CD4-positive, alpha-beta memory T cell (primary cell): ENCODE data around the gene PLA2G4D. TPM values are rescaled to one million over a fixed set of nuclear protein-coding genes. Genes with fewer than 3 reads are reported as not detected.
"Not testable (repeated sequence)": the region's sequence is repeated elsewhere in the genome, so short reads cannot be mapped to it uniquely, and the experiment has no call there.

Experiments used
- CTCF ChIA-PET: fragments of 350-600 bp; sonication (Branson Sonifier 250); formaldehyde crosslinking; loops from one replicate; lab custom pipeline; 2021; ENCODE audit warnings: inconsistent platforms; ENCODE audit not compliant: partially characterized antibody; lab: Charles Lee
- POLR2A ChIA-PET: fragments of 350-600 bp; sonication (Branson Sonifier 250); formaldehyde crosslinking; loops from one replicate; lab custom pipeline; 2021; ENCODE audit not compliant: partially characterized antibody; lab: Charles Lee
- DNase-seq, 5 donors: peaks; one replicate each; pipeline versions ENCODE4 v3.0.0 to v3.0.0-alpha.2; 2020 to 2022; ENCODE audit warnings: mixed read lengths in 1 of 5
- H3K27ac ChIP-seq: one replicate; pipeline ENCODE4 v1.7.0; 2013; ENCODE audit warnings: low read depth, low read length
- H3K27me3 ChIP-seq: 2 replicates; pipeline ENCODE4 v1.7.0; 2013; ENCODE audit warnings: mild to moderate bottlenecking, low read length, moderate library complexity; ENCODE audit not compliant: insufficient read depth
- H3K36me3 ChIP-seq: 2 replicates; pipeline ENCODE4 v1.7.0; 2013; ENCODE audit warnings: mild to moderate bottlenecking, low read length, moderate library complexity; ENCODE audit not compliant: insufficient read depth
- H3K4me1 ChIP-seq: 2 replicates; pipeline ENCODE4 v1.7.0; 2013; ENCODE audit warnings: mild to moderate bottlenecking, low read length, moderate library complexity; ENCODE audit not compliant: insufficient read depth
- H3K4me3 ChIP-seq, 2 donors: one replicate each; pipeline ENCODE4 v1.7.0; 2013; ENCODE audit warnings: low read length in 2 of 2, mild to moderate bottlenecking in 1 of 2
- H3K9me3 ChIP-seq, 2 donors: one replicate each; pipeline ENCODE4 v1.7.0; 2013; ENCODE audit warnings: low read length in 2 of 2, control low read depth in 1 of 2; ENCODE audit not compliant: control insufficient read depth in 1 of 2
- H3K27ac Mint-ChIP-seq, 7 donors: one replicate each; pipeline ENCODE4 v1.8.0; 2020 to 2021; ENCODE audit warnings: mixed read lengths in 7 of 7, mild to moderate bottlenecking in 6 of 7, inconsistent platforms in 3 of 7, moderate library complexity in 3 of 7
- H3K27me3 Mint-ChIP-seq, 2 donors: one replicate each; pipeline ENCODE4 v1.8.0; 2020 to 2021; ENCODE audit warnings: mixed read lengths in 2 of 2
- H3K36me3 Mint-ChIP-seq, 2 donors: one replicate each; pipeline ENCODE4 v1.8.0; 2020 to 2021; ENCODE audit warnings: mixed read lengths in 2 of 2, inconsistent platforms in 1 of 2, mild to moderate bottlenecking in 1 of 2
- H3K4me1 Mint-ChIP-seq, 4 donors: one replicate each; pipeline ENCODE4 v1.8.0; 2020 to 2021; ENCODE audit warnings: mixed read lengths in 4 of 4, mild to moderate bottlenecking in 1 of 4
- H3K4me3 Mint-ChIP-seq, 8 donors: one replicate each; pipeline ENCODE4 v1.8.0; 2020 to 2021; ENCODE audit warnings: mixed read lengths in 8 of 8, mild to moderate bottlenecking in 7 of 8, moderate library complexity in 6 of 8, inconsistent platforms in 3 of 8
- H3K9me3 Mint-ChIP-seq, 8 donors: one replicate each; pipeline ENCODE4 v1.8.0; 2020 to 2021; ENCODE audit warnings: mixed read lengths in 8 of 8, mild to moderate bottlenecking in 5 of 8, inconsistent platforms in 3 of 8, moderate library complexity in 1 of 8
- intact Hi-C: fragments of 100-400 bp; cut with micrococcal nuclease; formaldehyde crosslinking; loops from one replicate; pipeline ENCODE4 v1.15.1; 2023
- polyA plus RNA-seq, 2 donors: library from polyadenylated mRNA; unstranded; fragments of 300-500 nt; fragmentation: Illumina TruSeq; gene quantifications; one replicate each; pipeline ENCODE4 v1.2.3, GENCODE V29; 2021
- total RNA-seq, 2 experiments: library from RNA; stranded (reverse); gene quantifications; one replicate each; pipeline ENCODE4 v1.2.3, GENCODE V29; 2021

The PLA2G4D gene
- total and polyA plus RNA-seq, 4 experiments from 2014 or later: not detected

GRCh38 chr15:42091753-42092397, 2.5 kb downstream of the PLA2G4D start:
- POLR2A ChIA-PET, H3K4me1 ChIP-seq, H3K4me3 Mint-ChIP-seq, H3K9me3 Mint-ChIP-seq, H3K4me1 Mint-ChIP-seq, H3K9me3 ChIP-seq, H3K4me3 ChIP-seq, H3K27ac ChIP-seq, H3K27ac Mint-ChIP-seq, H3K36me3 ChIP-seq, H3K27me3 Mint-ChIP-seq, H3K36me3 Mint-ChIP-seq, intact Hi-C loops, DNase-seq, H3K27me3 ChIP-seq: not testable (repeated sequence)
- CTCF ChIA-PET: interaction anchor here (1.9 kb wide), 1 partner anchor 8 kb away, joined by 8 read pairs; no protein-coding TSS in a partner anchor

DNA sequence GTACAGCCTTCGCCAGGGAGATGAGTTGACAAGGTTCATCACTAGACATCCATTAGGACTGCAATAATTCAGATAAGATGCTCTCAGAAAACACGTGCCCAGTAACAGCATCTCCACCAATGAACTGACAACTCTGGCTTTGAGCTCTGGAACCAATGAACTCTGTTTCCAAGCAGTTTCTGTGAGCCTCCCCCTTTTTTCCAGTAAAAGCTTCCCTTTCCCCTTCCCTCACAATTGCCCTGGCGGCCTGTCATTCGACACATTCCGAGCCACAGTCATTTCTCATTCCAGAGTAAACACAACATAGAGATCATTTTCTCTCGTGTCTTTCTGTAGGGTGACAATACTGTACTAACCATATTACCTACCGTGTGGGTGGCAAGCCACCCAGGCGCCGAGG, 3.6 kb downstream of the PLA2G4D start:
- Histone ChIP-seq H3K9me3 (no peaks in the 10 kb centered on the region), H3K4me3 (no peak overlapping the region), H3K27me3 (no peaks in the 10 kb centered on the region), H3K4me1 (no peaks in the 10 kb centered on the region), H3K27ac (no peak overlapping the region), H3K36me3 (no peaks in the 10 kb centered on the region)
- ChIA-PET CTCF (no interaction called here), POLR2A (no interaction called here)
- intact Hi-C loops: no loop called here
- H3K27me3 Mint-ChIP-seq: peaks cover 3 to 6% of the 10 kb centered on the region in 2 donors
- H3K4me1 Mint-ChIP-seq: no peaks in the 10 kb centered on the region
- no peak overlapping the region for H3K4me3 Mint-ChIP-seq
- no peaks in the 10 kb centered on the region for H3K36me3 Mint-ChIP-seq
- no peaks in the 10 kb centered on the region for H3K9me3 Mint-ChIP-seq
- DNase-seq: no peak
- peak overlapping the region in 1 of 7 donors; percentile 42 for H3K27ac Mint-ChIP-seq

DNA sequence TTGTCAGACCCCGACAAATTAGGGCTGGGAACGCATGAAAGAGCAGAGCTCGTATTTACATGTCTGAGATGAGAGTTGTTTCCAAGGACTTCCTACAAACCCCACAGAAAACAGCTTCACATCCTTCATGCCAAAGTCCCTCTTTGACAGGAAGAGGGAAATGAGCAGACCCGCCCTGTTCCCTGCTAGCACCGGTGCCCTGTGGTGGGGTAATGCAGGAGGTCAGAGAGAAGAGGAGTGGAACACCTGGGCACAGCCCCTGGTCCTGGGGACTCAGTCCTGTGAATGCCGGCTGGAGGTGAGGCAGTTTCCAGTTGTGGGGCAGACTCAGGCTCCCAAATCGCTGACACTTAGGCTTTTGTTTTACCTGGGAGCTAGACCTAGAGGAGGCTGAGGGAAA, 4.0 kb downstream of the PLA2G4D start:
- Histone ChIP-seq H3K36me3 (no peaks in the 10 kb centered on the region), H3K4me3 (no peak overlapping the region), H3K27me3 (no peaks in the 10 kb centered on the region), H3K4me1 (no peaks in the 10 kb centered on the region), H3K27ac (no peak overlapping the region), H3K9me3 (no peaks in the 10 kb centered on the region)
- no peak for DNase-seq
- Mint-ChIP-seq H3K27ac (peak overlapping the region in 1 of 7 donors; percentile 42), H3K36me3 (no peaks in the 10 kb centered on the region), H3K9me3 (no peaks in the 10 kb centered on the region), H3K27me3 (peaks cover 3 to 6% of the 10 kb centered on the region in 2 donors), H3K4me1 (no peaks in the 10 kb centered on the region), H3K4me3 (no peak overlapping the region)
- intact Hi-C loops: no loop called here
- ChIA-PET POLR2A (no interaction called here), CTCF (no interaction called here)

DNA sequence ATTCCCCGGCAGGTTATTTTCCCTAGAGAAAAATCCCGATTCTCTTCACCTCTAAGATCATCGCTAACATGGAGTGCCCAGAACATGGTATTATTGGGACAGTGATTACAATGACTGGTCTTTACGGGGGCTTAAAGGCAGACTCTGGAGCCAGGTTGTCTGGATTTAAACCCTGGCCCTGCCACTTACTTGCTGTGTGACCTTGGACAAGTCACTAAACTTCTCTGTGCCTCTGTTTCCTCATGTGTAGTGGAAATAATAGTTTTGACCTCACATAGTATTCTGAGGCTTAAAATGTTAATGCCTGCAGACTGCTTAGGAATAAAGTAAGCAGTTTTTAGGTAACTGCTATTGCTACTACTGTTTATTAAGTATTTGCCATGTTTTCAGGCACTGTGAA, 4.4 kb downstream of the PLA2G4D start:
- Mint-ChIP-seq H3K4me3 (no peak overlapping the region), H3K27ac (no peak overlapping the region), H3K4me1 (no peaks in the 10 kb centered on the region), H3K9me3 (no peaks in the 10 kb centered on the region), H3K36me3 (no peaks in the 10 kb centered on the region), H3K27me3 (peaks cover 3 to 6% of the 10 kb centered on the region in 2 donors)
- no peaks in the 10 kb centered on the region for H3K36me3 ChIP-seq
- ChIA-PET CTCF (no interaction called here), POLR2A (no interaction called here)
- no peak overlapping the region for H3K27ac ChIP-seq
- intact Hi-C loops: no loop called here
- no peaks in the 10 kb centered on the region for H3K27me3 ChIP-seq
- H3K9me3 ChIP-seq: no peaks in the 10 kb centered on the region
- DNase-seq: no peak
- no peaks in the 10 kb centered on the region for H3K4me1 ChIP-seq
- no peak overlapping the region for H3K4me3 ChIP-seq

- H3K4me1 Mint-ChIP-seq: peaks cover 0 to 8% (median 2%) of the 10 kb centered on the region in 4 donors
- no peak overlapping the region for H3K4me3 Mint-ChIP-seq
- CTCF ChIA-PET: no interaction called here
These were observed 5.3 kb downstream of the PLA2G4D start for GRCh38 chr15:42088801-42089640.

GRCh38 chr15:42087926-42088800, 6.2 kb downstream of the PLA2G4D start:
- intact Hi-C loops: no loop called here
- no peaks in the 10 kb centered on the region for H3K36me3 ChIP-seq
- Mint-ChIP-seq H3K27me3 (peaks cover 6% of the 10 kb centered on the region in 2 donors), H3K36me3 (no peaks in the 10 kb centered on the region), H3K27ac (peak overlapping the region in 1 of 7 donors; percentile 29), H3K4me1 (peaks cover 0 to 10% (median 2%) of the 10 kb centered on the region in 4 donors), H3K4me3 (no peak overlapping the region), H3K9me3 (no peaks in the 10 kb centered on the region)
- no peak for DNase-seq
- no peaks in the 10 kb centered on the region for H3K27me3 ChIP-seq
- H3K9me3 ChIP-seq: no peaks in the 10 kb centered on the region
- H3K4me1 ChIP-seq: peaks cover 10% of the 10 kb centered on the region
- no peak overlapping the region for H3K4me3 ChIP-seq
- no peak overlapping the region for H3K27ac ChIP-seq
- CTCF ChIA-PET: no interaction called here
- POLR2A ChIA-PET: no interaction called here

More at GRCh38 chr15:42088801-42089640, 5.3 kb downstream of the PLA2G4D start:
- no peaks in the 10 kb centered on the region for H3K36me3 Mint-ChIP-seq
- no peaks in the 10 kb centered on the region for H3K36me3 ChIP-seq
- H3K27me3 ChIP-seq: no peaks in the 10 kb centered on the region
- H3K9me3 Mint-ChIP-seq: no peaks in the 10 kb centered on the region
- H3K4me1 ChIP-seq: peaks cover 8% of the 10 kb centered on the region
- no peak for DNase-seq
- H3K27ac ChIP-seq: no peak overlapping the region
- no peaks in the 10 kb centered on the region for H3K9me3 ChIP-seq
- no peak overlapping the region for H3K4me3 ChIP-seq
- intact Hi-C loops: no loop called here
- H3K27ac Mint-ChIP-seq: peak overlapping the region in 1 of 7 donors; percentile 55
- H3K27me3 Mint-ChIP-seq: peaks cover 4 to 6% of the 10 kb centered on the region in 2 donors
- POLR2A ChIA-PET: no interaction called here

GRCh38 chr15:42087460-42087859, 6.9 kb downstream of the PLA2G4D start:
- Histone ChIP-seq H3K4me1 (peaks cover 10% of the 10 kb centered on the region), H3K9me3 (no peaks in the 10 kb centered on the region), H3K27me3 (no peaks in the 10 kb centered on the region), H3K27ac (no peak overlapping the region), H3K36me3 (no peaks in the 10 kb centered on the region), H3K4me3 (no peak overlapping the region)
- Mint-ChIP-seq H3K4me1 (peaks cover 0 to 10% (median 2%) of the 10 kb centered on the region in 4 donors), H3K9me3 (peaks cover 0 to 2% (median 0%) of the 10 kb centered on the region in 8 donors), H3K4me3 (no peak overlapping the region), H3K27me3 (peaks cover 6 to 8% of the 10 kb centered on the region in 2 donors), H3K27ac (no peak overlapping the region), H3K36me3 (no peaks in the 10 kb centered on the region)
- intact Hi-C loops: no loop called here
- ChIA-PET CTCF (no interaction called here), POLR2A (no interaction called here)
- no peak for DNase-seq
